Activated CD4-positive, alpha-beta memory T cell treated with anti-CD3 and anti-CD28 coated beads, Interleukin-2, amount 10 ng/mL, durations not matched to agents 7 days and 5 days (primary cell): Measurements from ENCODE around the gene USP48. TPM values are rescaled to one million over a fixed set of nuclear protein-coding genes. Genes with fewer than 3 reads are reported as not detected.
A peak's percentile ranks its signal among the peaks of the same experiment; 100 is the strongest.

Experiments
- CTCF ChIA-PET: fragments of 350-600 bp; sonication (Branson Sonifier 250); formaldehyde crosslinking; loops from one replicate; lab custom pipeline; 2021; ENCODE audit warnings: antibody characterized with exemption, inconsistent platforms; lab: Charles Lee
- POLR2A ChIA-PET: fragments of 350-600 bp; sonication (Branson Sonifier 250); formaldehyde crosslinking; loops from one replicate; lab custom pipeline; 2021; ENCODE audit warnings: antibody characterized with exemption; lab: Charles Lee
- DNase-seq: peaks from one replicate; pipeline ENCODE4 v3.0.0-alpha.2; 2020
- H3K27ac Mint-ChIP-seq: one replicate; pipeline ENCODE4 v1.8.0; 2021; ENCODE audit warnings: mild to moderate bottlenecking, mixed read lengths
- H3K27me3 Mint-ChIP-seq: one replicate; pipeline ENCODE4 v1.8.0; 2021; ENCODE audit warnings: mixed read lengths
- H3K36me3 Mint-ChIP-seq: one replicate; pipeline ENCODE4 v1.8.0; 2021; ENCODE audit warnings: low read depth, mixed read lengths
- H3K4me1 Mint-ChIP-seq: one replicate; pipeline ENCODE4 v1.8.0; 2021; ENCODE audit warnings: mixed read lengths
- H3K4me3 Mint-ChIP-seq: one replicate; pipeline ENCODE4 v1.8.0; 2021; ENCODE audit warnings: mild to moderate bottlenecking, mixed read lengths
- H3K9me3 Mint-ChIP-seq: one replicate; pipeline ENCODE4 v1.8.0; 2021; ENCODE audit warnings: mixed read lengths
- total RNA-seq, 2 experiments: library from RNA; stranded (reverse); gene quantifications; one replicate each; pipeline ENCODE4 v1.2.3, GENCODE V29; 2021

Gene USP48
- total RNA-seq, 2 experiments from 2014 or later: 80.1 to 81.8 TPM

DNA sequence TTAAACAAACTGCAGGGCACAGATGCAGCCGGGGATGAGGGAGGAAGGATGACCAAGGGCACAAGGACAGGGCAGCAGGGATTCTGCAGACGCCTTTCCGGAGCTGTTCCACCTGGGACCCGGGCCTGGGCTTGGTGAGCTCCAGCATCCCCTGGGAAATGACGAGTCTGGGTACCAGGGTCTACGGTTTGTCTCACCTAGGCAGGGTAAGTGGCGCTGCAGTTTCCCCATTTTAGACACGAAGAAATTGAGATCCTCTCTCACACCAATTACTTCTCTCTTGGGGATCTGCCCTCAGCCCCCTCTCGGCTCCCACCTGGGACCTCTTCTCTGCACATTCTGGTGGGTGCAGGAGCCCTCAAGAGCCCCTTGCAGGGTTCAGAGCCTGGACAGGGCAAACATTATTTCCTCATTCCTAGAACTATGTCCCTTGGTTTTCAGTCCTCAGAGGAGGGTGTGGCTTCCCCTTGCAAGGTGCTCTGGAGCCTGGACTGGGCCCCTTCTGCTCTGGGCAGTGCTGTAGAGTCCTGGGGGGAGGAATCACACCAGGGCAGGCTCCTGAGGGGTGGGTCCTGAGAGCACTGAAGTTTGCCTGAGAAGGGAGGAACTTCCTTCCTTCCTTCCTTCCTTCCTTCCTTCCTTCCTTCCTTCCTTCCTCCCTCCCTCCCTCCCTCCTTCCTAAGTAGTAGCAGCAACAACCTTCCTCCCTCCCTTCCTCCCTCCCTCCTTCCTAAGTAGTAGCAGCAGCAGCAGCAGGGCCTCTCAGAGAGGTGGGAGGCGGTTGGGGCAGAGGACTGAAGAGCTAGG lies 129.8 kb downstream of the USP48 start:
- H3K27ac Mint-ChIP-seq: no peak overlapping the region
- H3K4me1 Mint-ChIP-seq: peaks cover 15% of the 10 kb centered on the region
- no peak for DNase-seq
- H3K27me3 Mint-ChIP-seq: peaks cover 33% of the 10 kb centered on the region
- no peak overlapping the region for H3K4me3 Mint-ChIP-seq
- H3K9me3 Mint-ChIP-seq: no peaks in the 10 kb centered on the region
- POLR2A ChIA-PET: no interaction called here
- CTCF ChIA-PET: no interaction called here
- no peaks in the 10 kb centered on the region for H3K36me3 Mint-ChIP-seq

DNA sequence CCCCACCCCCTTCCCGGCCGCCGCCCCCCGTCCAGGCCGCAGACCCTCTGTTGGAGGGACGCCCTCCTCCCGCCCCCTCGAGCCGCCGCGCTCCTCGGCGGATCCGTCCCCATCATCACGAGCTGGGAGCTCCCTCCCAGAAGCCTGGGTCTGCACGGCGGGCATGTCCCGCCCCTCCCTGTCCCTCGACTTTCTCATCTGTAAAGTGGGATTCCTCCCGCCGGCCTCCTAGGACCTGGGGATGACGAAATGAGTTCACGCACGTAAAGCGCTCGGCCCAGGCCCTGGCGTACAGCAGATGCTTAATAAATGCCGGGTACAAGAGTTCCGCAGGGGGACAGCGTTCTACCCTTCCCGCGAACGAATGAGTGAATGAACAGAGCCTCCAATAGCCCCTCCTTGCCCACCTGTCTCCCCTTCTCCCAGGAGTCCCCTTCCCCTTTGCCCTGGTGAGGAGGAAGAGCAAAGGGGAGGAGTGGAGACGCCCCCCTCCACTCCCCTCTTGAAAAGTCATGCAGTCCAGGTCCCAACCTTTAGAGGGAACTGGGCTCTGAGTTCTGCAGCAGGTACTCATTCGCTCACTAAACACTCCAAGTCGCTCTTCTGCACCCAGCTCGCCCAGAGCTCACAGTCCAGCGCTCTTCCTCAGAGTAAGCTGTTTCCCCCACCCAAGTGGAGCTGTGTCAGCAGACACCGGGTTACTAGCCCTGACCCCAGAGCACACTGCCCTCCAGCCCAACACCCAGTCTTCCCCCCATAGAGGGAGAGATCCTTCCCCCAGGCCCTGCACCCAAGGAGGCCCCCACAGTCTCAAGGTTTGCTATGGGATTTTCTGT lies 130.6 kb downstream of the USP48 start:
- peaks cover 15% of the 10 kb centered on the region for H3K4me1 Mint-ChIP-seq
- H3K36me3 Mint-ChIP-seq: no peaks in the 10 kb centered on the region
- ChIA-PET POLR2A (no interaction called here), CTCF (interaction anchor here (0.6 kb wide), 1 partner anchor 93 kb away, joined by 3 read pairs; no protein-coding TSS in a partner anchor)
- peaks cover 33% of the 10 kb centered on the region for H3K27me3 Mint-ChIP-seq
- peak overlapping the region; percentile 60 for H3K4me3 Mint-ChIP-seq
- no peak for DNase-seq
- H3K9me3 Mint-ChIP-seq: no peaks in the 10 kb centered on the region
- H3K27ac Mint-ChIP-seq: no peak overlapping the region

DNA sequence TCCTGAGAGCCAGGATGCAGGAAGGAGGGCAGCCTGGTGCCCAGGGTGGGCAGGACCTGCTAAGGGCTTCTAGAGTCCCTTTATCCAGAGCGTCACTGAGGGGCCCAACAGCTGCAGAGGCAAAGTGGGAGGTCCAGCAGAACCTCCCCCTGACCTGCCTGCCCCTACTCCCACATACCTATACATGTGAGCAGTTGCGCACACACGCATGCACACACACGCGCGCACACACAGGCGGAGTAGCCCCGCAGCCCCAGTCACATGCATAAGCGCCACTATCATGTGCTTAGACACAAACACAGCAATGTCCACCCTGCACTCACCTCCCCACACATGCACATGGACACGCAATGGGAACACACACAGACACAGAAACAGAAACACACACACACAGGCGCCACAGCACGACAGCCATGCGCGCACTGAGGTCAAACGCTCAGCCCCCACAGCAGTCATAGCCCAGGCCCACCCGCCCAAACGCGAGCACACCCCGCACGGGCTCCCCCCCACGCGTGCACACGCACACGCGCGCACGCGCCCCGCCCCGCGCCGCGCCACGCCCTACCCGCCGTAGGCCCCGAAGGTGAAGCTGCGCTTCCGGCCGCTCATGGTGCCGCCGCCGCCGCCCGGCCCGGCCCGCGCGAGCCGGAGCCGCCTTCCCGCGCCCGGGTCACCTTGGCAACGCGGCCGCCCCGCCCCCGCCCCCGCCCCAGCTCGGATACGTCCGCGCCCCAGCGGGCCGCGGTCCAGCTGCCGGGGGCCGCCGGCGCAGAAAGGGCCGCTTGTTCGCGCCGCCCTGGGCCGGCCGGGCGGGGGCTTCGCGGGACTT lies 131.5 kb downstream of the USP48 start:
- peak overlapping the region; percentile 77 for H3K4me3 Mint-ChIP-seq
- DNase-seq: peak; percentile 51
- ChIA-PET CTCF (interaction anchor here (0.6 kb wide), 1 partner anchor 94 kb away, joined by 3 read pairs; no protein-coding TSS in a partner anchor), POLR2A (no interaction called here)
- no peaks in the 10 kb centered on the region for H3K9me3 Mint-ChIP-seq
- H3K27ac Mint-ChIP-seq: no peak overlapping the region
- H3K4me1 Mint-ChIP-seq: peaks cover 15% of the 10 kb centered on the region
- peaks cover 33% of the 10 kb centered on the region for H3K27me3 Mint-ChIP-seq
- H3K36me3 Mint-ChIP-seq: no peaks in the 10 kb centered on the region

DNA sequence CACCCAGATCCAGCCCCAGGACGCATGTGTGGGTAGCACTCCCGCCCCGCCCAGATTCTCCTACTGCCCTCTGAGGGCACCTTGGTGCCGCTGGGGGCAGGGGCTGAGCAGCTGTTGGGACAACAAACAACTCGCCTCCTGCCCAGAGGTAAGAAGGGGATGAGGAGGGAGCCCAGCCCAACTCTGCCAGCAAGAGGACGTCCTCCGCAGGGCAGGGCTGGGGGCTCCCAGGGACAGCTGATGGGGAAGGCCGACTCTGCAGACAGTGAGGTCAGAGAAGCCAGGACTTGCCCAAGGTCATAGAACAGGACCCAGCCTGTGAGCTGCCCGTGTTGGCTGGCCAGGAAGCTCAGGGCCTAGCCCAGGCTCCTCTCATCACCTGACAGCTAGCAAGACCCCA lies 132.5 kb downstream of the USP48 start:
- ChIA-PET POLR2A (no interaction called here), CTCF (no interaction called here)
- Mint-ChIP-seq H3K4me1 (peaks cover 15% of the 10 kb centered on the region), H3K9me3 (no peaks in the 10 kb centered on the region), H3K27ac (no peak overlapping the region), H3K36me3 (no peaks in the 10 kb centered on the region), H3K4me3 (no peak overlapping the region), H3K27me3 (peaks cover 33% of the 10 kb centered on the region)
- no peak for DNase-seq

DNA sequence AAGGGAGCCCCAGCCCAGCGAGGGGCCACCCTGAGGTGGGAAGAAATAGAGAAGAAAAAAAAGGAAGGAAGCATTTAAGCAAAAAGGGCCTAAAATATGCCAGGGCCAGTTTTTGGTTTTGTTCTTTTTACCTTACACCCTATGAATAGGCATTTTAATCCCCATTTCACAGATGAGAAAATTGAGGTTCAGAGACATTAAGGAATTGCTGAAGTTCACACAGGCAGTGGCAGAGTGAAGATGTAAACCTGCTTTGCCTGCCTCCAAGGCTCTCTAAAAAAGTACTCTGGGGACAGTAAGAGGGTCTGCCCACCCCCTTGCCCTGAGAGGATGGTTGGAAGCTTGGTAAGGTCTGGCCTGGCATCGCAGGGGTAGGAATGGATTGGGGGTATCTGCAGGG lies 133.6 kb downstream of the USP48 start:
- no peak for DNase-seq
- peaks cover 31% of the 10 kb centered on the region for H3K27me3 Mint-ChIP-seq
- H3K36me3 Mint-ChIP-seq: no peaks in the 10 kb centered on the region
- H3K9me3 Mint-ChIP-seq: no peaks in the 10 kb centered on the region
- CTCF ChIA-PET: no interaction called here
- peaks cover 15% of the 10 kb centered on the region for H3K4me1 Mint-ChIP-seq
- POLR2A ChIA-PET: no interaction called here
- H3K27ac Mint-ChIP-seq: no peak overlapping the region
- no peak overlapping the region for H3K4me3 Mint-ChIP-seq

DNA sequence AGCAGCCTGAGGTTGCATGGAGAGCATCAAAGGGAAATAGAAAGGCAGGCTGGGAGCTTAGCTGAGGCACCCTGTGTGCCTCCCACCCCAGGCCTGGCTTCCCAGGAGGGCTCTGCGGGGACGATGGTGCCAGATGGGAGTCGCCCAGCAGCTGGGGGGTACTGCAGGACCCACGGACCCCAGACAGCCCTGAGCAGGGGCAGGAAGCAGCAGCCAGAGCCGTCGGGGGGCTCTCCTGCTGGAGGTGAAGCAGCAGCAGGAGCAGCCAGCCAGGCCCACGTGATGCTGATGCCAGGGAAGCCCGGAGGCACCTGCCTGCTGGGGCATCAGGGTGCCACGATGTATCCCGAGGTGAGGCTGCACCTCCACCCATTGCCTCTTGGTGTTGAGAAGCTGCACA lies 134.2 kb downstream of the USP48 start:
- H3K27ac Mint-ChIP-seq: no peak overlapping the region
- no peak for DNase-seq
- no peak overlapping the region for H3K4me3 Mint-ChIP-seq
- no peaks in the 10 kb centered on the region for H3K9me3 Mint-ChIP-seq
- H3K4me1 Mint-ChIP-seq: peaks cover 15% of the 10 kb centered on the region
- ChIA-PET POLR2A (no interaction called here), CTCF (no interaction called here)
- no peaks in the 10 kb centered on the region for H3K36me3 Mint-ChIP-seq
- H3K27me3 Mint-ChIP-seq: peaks cover 28% of the 10 kb centered on the region

DNA sequence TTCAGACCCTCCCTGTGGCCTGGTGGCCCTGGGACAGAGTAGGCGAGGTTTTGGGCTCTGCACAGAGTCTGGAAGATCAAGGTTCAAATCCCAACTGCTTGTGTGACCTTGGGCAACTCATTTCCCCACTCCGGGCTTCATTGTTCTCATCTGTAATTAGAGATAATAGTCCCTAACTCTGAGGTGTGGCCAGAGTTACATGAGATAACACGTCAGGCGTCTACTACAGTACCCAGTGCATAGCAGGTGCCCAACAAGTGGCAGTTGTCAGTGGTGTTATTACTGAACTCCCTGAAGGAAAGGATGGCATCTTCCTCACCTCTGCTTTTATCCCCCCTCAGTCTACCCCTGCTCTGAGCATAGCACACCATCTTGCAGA lies 134.6 kb downstream of the USP48 start:
- no peak overlapping the region for H3K4me3 Mint-ChIP-seq
- H3K9me3 Mint-ChIP-seq: no peaks in the 10 kb centered on the region
- H3K27ac Mint-ChIP-seq: no peak overlapping the region
- POLR2A ChIA-PET: no interaction called here
- no peak for DNase-seq
- peaks cover 15% of the 10 kb centered on the region for H3K4me1 Mint-ChIP-seq
- H3K27me3 Mint-ChIP-seq: peaks cover 28% of the 10 kb centered on the region
- CTCF ChIA-PET: interaction anchor here (1.0 kb wide), 1 partner anchor 12 kb away, joined by 3 read pairs; no protein-coding TSS in a partner anchor
- H3K36me3 Mint-ChIP-seq: no peaks in the 10 kb centered on the region

DNA sequence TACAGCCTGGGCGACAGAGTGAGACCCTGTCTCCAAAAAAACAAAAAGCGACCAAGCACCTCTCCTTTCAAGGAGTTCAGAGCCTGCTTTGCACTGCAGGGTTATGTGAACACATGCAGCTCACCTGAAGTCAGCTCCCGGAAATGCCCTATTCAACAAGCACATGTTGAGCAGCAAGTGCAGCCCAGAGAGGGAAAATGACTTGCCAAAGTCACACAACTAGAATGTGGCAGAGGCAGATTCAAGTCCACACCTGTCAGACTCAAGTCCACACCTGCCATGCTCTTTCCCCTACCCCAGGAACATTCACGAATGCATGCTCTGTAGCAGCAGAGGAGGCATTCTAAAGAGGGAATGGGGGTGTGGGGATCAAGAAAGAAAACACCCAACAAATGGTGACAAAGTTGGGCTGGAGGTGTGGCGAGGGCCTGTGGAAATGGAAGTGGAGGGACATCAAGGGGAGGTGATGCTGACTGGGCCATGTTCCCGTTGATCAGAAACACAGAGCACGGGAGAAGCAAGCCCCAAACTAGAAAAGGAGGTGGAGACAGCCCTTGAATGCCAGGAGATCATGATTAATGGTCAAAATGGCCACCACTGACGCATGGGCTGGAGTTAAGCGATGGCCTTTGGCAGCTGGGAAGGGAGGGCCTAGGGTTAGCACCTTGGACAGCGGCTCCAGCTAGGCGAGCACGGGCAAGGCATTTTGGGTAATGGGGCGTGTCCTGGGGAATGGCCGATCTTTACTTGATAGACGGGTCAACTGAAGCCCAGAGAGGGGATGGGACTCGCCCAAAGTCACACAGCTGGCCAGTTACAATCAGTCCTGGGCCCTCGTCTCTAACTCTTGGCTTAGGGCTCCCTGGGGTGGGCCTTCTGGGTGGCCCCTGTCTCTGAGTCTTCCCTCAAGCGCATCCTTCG lies 135.3 kb downstream of the USP48 start:
- Mint-ChIP-seq H3K9me3 (no peaks in the 10 kb centered on the region), H3K4me1 (peaks cover 13% of the 10 kb centered on the region), H3K36me3 (no peaks in the 10 kb centered on the region), H3K4me3 (no peak overlapping the region), H3K27me3 (peaks cover 22% of the 10 kb centered on the region), H3K27ac (no peak overlapping the region)
- ChIA-PET CTCF (interaction anchor here (1.0 to 1.1 kb wide), 2 partner anchors 10 to 13 kb away, joined by 3 read pairs; no protein-coding TSS in a partner anchor), POLR2A (no interaction called here)
- peak; percentile 50 for DNase-seq

DNA sequence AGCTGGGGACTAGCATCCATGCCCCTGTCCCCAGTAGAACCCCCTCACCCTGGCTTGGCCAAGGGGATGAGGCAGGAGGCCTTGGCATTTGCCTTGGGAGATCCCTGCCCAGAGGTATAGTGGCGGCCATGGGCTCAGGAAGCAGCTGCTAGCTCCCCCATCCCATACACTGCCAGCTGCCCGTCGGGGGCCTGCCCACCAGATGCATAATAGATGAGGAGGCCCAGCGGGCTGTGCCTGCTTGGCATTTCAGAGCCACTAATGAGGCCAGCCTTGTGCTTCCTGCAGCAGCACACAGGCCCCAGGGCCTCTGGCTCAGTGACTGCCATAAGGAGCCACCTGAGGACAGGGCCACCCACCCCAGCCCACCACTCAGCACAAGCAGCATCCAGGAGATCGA lies 137.4 kb downstream of the USP48 start:
- no peaks in the 10 kb centered on the region for H3K36me3 Mint-ChIP-seq
- POLR2A ChIA-PET: no interaction called here
- DNase-seq: no peak
- H3K4me1 Mint-ChIP-seq: no peaks in the 10 kb centered on the region
- no peaks in the 10 kb centered on the region for H3K9me3 Mint-ChIP-seq
- CTCF ChIA-PET: no interaction called here
- H3K27ac Mint-ChIP-seq: no peak overlapping the region
- H3K27me3 Mint-ChIP-seq: peaks cover 9% of the 10 kb centered on the region
- H3K4me3 Mint-ChIP-seq: no peak overlapping the region

DNA sequence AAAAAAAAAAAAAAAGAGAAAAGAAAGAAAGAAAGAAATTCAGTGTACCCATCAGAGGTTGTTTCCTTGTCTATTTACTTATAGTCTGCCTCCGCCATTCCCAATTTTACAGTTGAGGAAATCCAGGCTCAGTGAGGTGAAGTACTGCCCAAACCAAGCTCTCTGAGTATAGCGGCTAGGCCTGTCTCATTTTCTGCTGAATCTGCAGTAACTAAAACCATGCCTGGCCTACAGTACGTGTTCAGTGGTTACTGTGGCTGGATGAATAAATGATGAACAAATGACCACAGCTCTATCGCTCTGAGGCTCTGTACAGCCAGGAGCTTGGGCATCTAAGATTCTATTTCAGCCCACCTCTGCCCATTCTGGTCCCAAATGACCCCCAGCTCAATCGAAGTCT lies 138.0 kb downstream of the USP48 start:
- POLR2A ChIA-PET: no interaction called here
- Mint-ChIP-seq H3K4me3 (no peak overlapping the region), H3K36me3 (no peaks in the 10 kb centered on the region), H3K27ac (no peak overlapping the region), H3K4me1 (no peaks in the 10 kb centered on the region), H3K9me3 (no peaks in the 10 kb centered on the region), H3K27me3 (peaks cover 11% of the 10 kb centered on the region)
- CTCF ChIA-PET: no interaction called here
- no peak for DNase-seq

DNA sequence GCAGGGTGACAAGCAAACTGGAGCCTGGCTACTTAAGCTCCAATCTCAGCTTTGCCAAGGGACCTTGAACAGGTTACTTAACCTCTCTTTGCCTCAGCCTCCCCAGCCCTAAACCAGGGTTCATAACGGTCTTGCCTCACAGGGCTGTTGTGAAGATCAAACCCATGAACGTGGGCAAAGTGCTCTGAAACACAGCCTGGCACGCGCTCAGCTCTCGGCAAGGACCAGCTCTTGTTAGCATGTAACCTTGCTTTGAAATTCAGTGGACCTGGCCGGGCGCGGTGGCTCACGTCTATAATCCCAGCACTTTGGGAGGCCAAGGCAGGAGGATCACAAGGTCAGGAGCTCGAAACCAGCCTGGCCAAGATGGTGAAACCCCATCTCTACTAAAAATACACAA lies 138.6 kb downstream of the USP48 start:
- CTCF ChIA-PET: no interaction called here
- Mint-ChIP-seq H3K9me3 (no peaks in the 10 kb centered on the region), H3K27me3 (peaks cover 8% of the 10 kb centered on the region), H3K4me3 (no peak overlapping the region), H3K36me3 (no peaks in the 10 kb centered on the region), H3K27ac (no peak overlapping the region), H3K4me1 (no peaks in the 10 kb centered on the region)
- no peak for DNase-seq
- POLR2A ChIA-PET: no interaction called here

DNA sequence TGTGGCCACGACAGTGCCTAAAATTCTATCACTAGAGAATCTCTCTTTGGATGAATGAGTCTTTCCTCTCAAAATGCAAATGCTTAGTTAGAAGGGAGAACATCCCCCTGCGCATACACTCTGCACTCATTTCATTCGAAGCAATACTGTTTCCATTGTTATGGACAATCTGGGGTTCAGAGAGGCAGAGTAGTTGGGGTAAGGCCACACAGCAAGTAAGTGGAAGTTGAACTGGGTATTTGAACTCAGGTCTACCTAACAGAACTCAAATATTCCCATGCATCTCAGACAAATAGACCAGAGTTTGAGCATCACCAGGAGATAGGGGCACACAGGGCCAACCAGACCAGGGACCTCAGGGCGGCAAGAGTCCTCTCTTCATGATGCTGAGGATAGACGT lies 139.3 kb downstream of the USP48 start:
- no peak overlapping the region for H3K27ac Mint-ChIP-seq
- no peaks in the 10 kb centered on the region for H3K36me3 Mint-ChIP-seq
- CTCF ChIA-PET: no interaction called here
- H3K4me1 Mint-ChIP-seq: no peaks in the 10 kb centered on the region
- H3K9me3 Mint-ChIP-seq: no peaks in the 10 kb centered on the region
- POLR2A ChIA-PET: no interaction called here
- H3K4me3 Mint-ChIP-seq: no peak overlapping the region
- H3K27me3 Mint-ChIP-seq: peaks cover 4% of the 10 kb centered on the region
- DNase-seq: no peak
